H9 (cell line): ENCODE results near the gene LAMTOR5. TPM values are rescaled to one million over a fixed set of nuclear protein-coding genes. Genes with fewer than 3 reads are reported as not detected.

ENCODE experiments used
- DNase-seq: peaks from one replicate; pipeline ENCODE4 v3.0.0-alpha.2; 2017
- H2AFZ ChIP-seq: one replicate; pipeline ENCODE4 v1.6.1; 2013; ENCODE audit warnings: mild to moderate bottlenecking, low read length, control low read depth, moderate library complexity
- H2AK5ac ChIP-seq: 2 replicates; pipeline ENCODE4 v1.6.1; 2013; ENCODE audit warnings: low read length, control low read depth, mixed read lengths; ENCODE audit not compliant: insufficient read length
- H2BK120ac ChIP-seq: one replicate; pipeline ENCODE4 v1.6.1; 2013; ENCODE audit warnings: low read depth, mild to moderate bottlenecking, low read length, control low read depth, inconsistent platforms; ENCODE audit not compliant: poor library complexity, severe bottlenecking
- H2BK12ac ChIP-seq: 2 replicates; pipeline ENCODE4 v1.6.1; 2013; ENCODE audit warnings: low read length, control low read depth, mixed read lengths, low read depth; ENCODE audit not compliant: insufficient read length
- H2BK15ac ChIP-seq: 2 replicates; pipeline ENCODE4 v1.6.1; 2013; ENCODE audit warnings: low read depth, low read length, control low read depth
- H2BK20ac ChIP-seq: one replicate; pipeline ENCODE4 v1.6.1; 2013; ENCODE audit warnings: low read depth, mild to moderate bottlenecking, low read length, control low read depth, inconsistent platforms; ENCODE audit not compliant: poor library complexity, severe bottlenecking
- H2BK5ac ChIP-seq: 2 replicates; pipeline ENCODE4 v1.6.1; 2013; ENCODE audit warnings: low read length, control low read depth, mixed read lengths; ENCODE audit not compliant: insufficient read length
- H3K14ac ChIP-seq: 2 replicates; pipeline ENCODE4 v1.6.1; 2013; ENCODE audit warnings: low read length, control low read depth; ENCODE audit not compliant: insufficient read depth
- H3K18ac ChIP-seq: 2 replicates; pipeline ENCODE4 v1.6.1; 2013; ENCODE audit warnings: low read depth, mild to moderate bottlenecking, mixed read lengths, low read length, control low read depth; ENCODE audit not compliant: insufficient read length
- H3K23ac ChIP-seq: 2 replicates; pipeline ENCODE4 v1.6.1; 2013; ENCODE audit warnings: low read length, control low read depth, mixed read lengths, low read depth; ENCODE audit not compliant: insufficient read length
- H3K23me2 ChIP-seq: 2 replicates; pipeline ENCODE4 v1.6.1; 2013; ENCODE audit warnings: low read depth, mild to moderate bottlenecking, mixed read lengths, low read length, control low read depth; ENCODE audit not compliant: insufficient read length, poor library complexity, severe bottlenecking
- H3K27ac ChIP-seq: 2 replicates; pipeline ENCODE4 v1.5.1; 2013; ENCODE audit warnings: low read length, control low read depth, mixed read lengths, low read depth; ENCODE audit not compliant: insufficient read length
- H3K27me3 ChIP-seq: 2 replicates; pipeline ENCODE4 v1.6.1; 2013; ENCODE audit warnings: low read length, control low read depth, inconsistent platforms; ENCODE audit not compliant: insufficient read depth
- H3K4ac ChIP-seq: 2 replicates; pipeline ENCODE4 v1.6.1; 2013; ENCODE audit warnings: low read depth, mild to moderate bottlenecking, control low read depth, inconsistent platforms, low read length, moderate library complexity
- H3K4me1 ChIP-seq: 2 replicates; pipeline ENCODE4 v1.6.1; 2013; ENCODE audit warnings: low read length, control low read depth, inconsistent platforms; ENCODE audit not compliant: insufficient read depth
- H3K4me2 ChIP-seq: 2 replicates; pipeline ENCODE4 v1.6.1; 2013; ENCODE audit warnings: low read length, control low read depth, mixed read lengths; ENCODE audit not compliant: insufficient read length, insufficient read depth
- H3K56ac ChIP-seq: 2 replicates; pipeline ENCODE4 v1.6.1; 2013; ENCODE audit warnings: low read depth, mild to moderate bottlenecking, mixed read lengths, low read length, control low read depth; ENCODE audit not compliant: insufficient read length
- H3K79me1 ChIP-seq: 2 replicates; pipeline ENCODE4 v1.6.1; 2013; ENCODE audit warnings: low read depth, mild to moderate bottlenecking, moderate library complexity, low read length, control low read depth, inconsistent platforms; ENCODE audit not compliant: insufficient read depth, poor library complexity, severe bottlenecking
- H3K79me2 ChIP-seq: 2 replicates; pipeline ENCODE4 v1.6.1; 2013; ENCODE audit warnings: low read length, control low read depth, inconsistent platforms; ENCODE audit not compliant: insufficient read depth
- H3K9ac ChIP-seq: 2 replicates; pipeline ENCODE4 v1.6.1; 2013; ENCODE audit warnings: low read length, control low read depth, mixed read lengths; ENCODE audit not compliant: insufficient read length; ENCODE audit errors: extremely low read depth
- H3K9me3 ChIP-seq: one replicate; pipeline ENCODE4 v1.6.1; 2013; ENCODE audit warnings: low read depth, low read length, inconsistent platforms; ENCODE audit not compliant: control insufficient read depth
- H3T11ph ChIP-seq: one replicate; pipeline ENCODE4 v1.6.1; 2013; ENCODE audit warnings: mild to moderate bottlenecking, low read length, control low read depth, inconsistent platforms
- H4K20me1 ChIP-seq: one replicate; pipeline ENCODE4 v1.6.1; 2013; ENCODE audit not compliant: control insufficient read depth, insufficient read length, insufficient read depth
- H4K5ac ChIP-seq: 2 replicates; pipeline ENCODE4 v1.6.1; 2013; ENCODE audit warnings: low read depth, mild to moderate bottlenecking, mixed read lengths, low read length, control low read depth; ENCODE audit not compliant: insufficient read length
- H4K8ac ChIP-seq: replicated peaks from 2 replicates; pipeline ENCODE4 v1.6.1; 2013; ENCODE audit warnings: low read length, control low read depth, mixed read lengths, low read depth; ENCODE audit not compliant: insufficient read length
- H4K91ac ChIP-seq: 2 replicates; pipeline ENCODE4 v1.6.1; 2013; ENCODE audit warnings: low read depth, mild to moderate bottlenecking, moderate library complexity, mixed read lengths, low read length, control low read depth; ENCODE audit not compliant: insufficient read length
- H3K27ac Mint-ChIP-seq, 3 experiments: 2 replicates in 2 of 3; 3 replicates in 1 of 3; pipeline ENCODE4 v1.8.0; 2020 to 2021; ENCODE audit warnings: mixed read lengths in 3 of 3, mild to moderate bottlenecking in 1 of 3, moderate library complexity in 1 of 3
- H3K27me3 Mint-ChIP-seq: 2 replicates; pipeline ENCODE4 v1.8.0; 2021; ENCODE audit warnings: low read depth, mild to moderate bottlenecking, moderate library complexity, mixed read lengths
- H3K36me3 Mint-ChIP-seq, 3 experiments: 2 replicates in 2 of 3; 3 replicates in 1 of 3; pipeline ENCODE4 v1.8.0; 2020 to 2021; ENCODE audit warnings: low read depth in 3 of 3, mixed read lengths in 3 of 3; ENCODE audit not compliant: insufficient read depth in 1 of 3
- H3K4me1 Mint-ChIP-seq, 2 experiments: 2 replicates each; pipeline ENCODE4 v1.8.0; 2020; ENCODE audit warnings: mixed read lengths in 2 of 2
- H3K4me3 Mint-ChIP-seq, 2 experiments: 2 replicates in 1 of 2; 3 replicates in 1 of 2; pipeline ENCODE4 v1.8.0; 2020 to 2021; ENCODE audit warnings: mild to moderate bottlenecking in 2 of 2, mixed read lengths in 2 of 2, moderate library complexity in 1 of 2
- H3K9me3 Mint-ChIP-seq, 2 experiments: 2 replicates in 1 of 2; 3 replicates in 1 of 2; pipeline ENCODE4 v1.8.0; 2020; ENCODE audit warnings: mild to moderate bottlenecking in 2 of 2, mixed read lengths in 2 of 2, moderate library complexity in 1 of 2
- CTCF ChIP-seq: fragments of 200-600 bp; sonication (generic); conservative IDR thresholded peaks from 3 replicates; pipeline ENCODE4 v1.8.0; 2021; ENCODE audit warnings: antibody characterized with exemption, mild to moderate bottlenecking
- WGBS: extraction: QIAGEN DNeasy Blood & Tissue Kit; methylation state at CpG from one replicate; pipeline ENCODE4 v1.1.7; 2013; ENCODE audit warnings: missing lambda C conversion rate, low lambda C conversion rate, mixed read lengths; ENCODE audit not compliant: insufficient read length; ENCODE audit errors: extremely low coverage; 5-methylcytosine and 5-hydroxymethylcytosine counted together
- total RNA-seq: library from RNA; stranded (reverse); gene quantifications from 2 replicates; pipeline ENCODE4 v1.2.1, GENCODE V29; 2021

The LAMTOR5 gene
- total RNA-seq, 1 experiment from 2014 or later, result 108 TPM

- no CpG with 5 or more reads among the region's 4 CpGs for WGBS
- Histone ChIP-seq H3K56ac (no peak overlapping the region), H3K79me1 (no peaks in the 10 kb centered on the region), H2AFZ (no peak overlapping the region), H3K23me2 (no peaks in the 10 kb centered on the region), H2AK5ac (no peak overlapping the region), H3K4ac (no peak overlapping the region), H3K9ac (no peak overlapping the region), H4K20me1 (no peaks in the 10 kb centered on the region), H4K8ac (no peak overlapping the region), H3T11ph (no peak overlapping the region), H2BK15ac (no peak overlapping the region), H3K9me3 (no peaks in the 10 kb centered on the region), H2BK120ac (no peak overlapping the region), H3K4me1 (no peaks in the 10 kb centered on the region; the same call in 1 of the 2 replicates), H2BK20ac (no peak overlapping the region), H3K18ac (no peak overlapping the region), H3K23ac (no peak overlapping the region), H4K91ac (no peak overlapping the region), H3K14ac (no peak overlapping the region), H2BK5ac (no peak overlapping the region), H3K27ac (no peak overlapping the region), H3K4me2 (no peak overlapping the region), H3K27me3 (no peaks in the 10 kb centered on the region; the same call in 1 of the 2 replicates), H3K79me2 (no peaks in the 10 kb centered on the region), H2BK12ac (no peak overlapping the region), H4K5ac (no peak overlapping the region)
- no peak for TF ChIP-seq CTCF
- DNase-seq, result no peak
- peaks cover 22% of the 10 kb centered on the region for H3K27me3 Mint-ChIP-seq
- no peaks in the 10 kb centered on the region for H3K9me3 Mint-ChIP-seq
- peaks cover 23 to 27% of the 10 kb centered on the region in 2 experiments for H3K4me1 Mint-ChIP-seq
- H3K4me3 Mint-ChIP-seq, result no peak overlapping the region
- no peaks in the 10 kb centered on the region for H3K36me3 Mint-ChIP-seq
- H3K27ac Mint-ChIP-seq, result no peak overlapping the region
Measured at GRCh38 chr1:110430901-110431300, 23.4 kb upstream of the LAMTOR5 start.
